HG03280 (cell line): Measurements from ENCODE around the gene ZNF79.
"Not testable (repeated sequence)": the region's sequence is repeated elsewhere in the genome, so short reads cannot be mapped to it uniquely, and the experiment has no call there.

Experiments used
- ATAC-seq: cut with Tn5 transposase; IDR thresholded peaks from one replicate; pipeline ENCODE4 v1.9.1; 2021; ENCODE audit warnings: mild to moderate bottlenecking, moderate library complexity; ENCODE audit not compliant: unreplicated experiment

Gene ZNF79

GRCh38 chr9:127451858-127452656 lies 27.9 kb downstream of the ZNF79 start:
- no peak for ATAC-seq

- no peak for ATAC-seq
Measured at GRCh38 chr9:127452691-127453090, 28.5 kb downstream of the ZNF79 start.

- no peak for ATAC-seq
Measured at GRCh38 chr9:127455324-127455992, 31.3 kb downstream of the ZNF79 start.

- ATAC-seq = no peak
Measured at GRCh38 chr9:127457191-127457878, 33.2 kb downstream of the ZNF79 start.

GRCh38 chr9:127458921-127459320 lies 34.7 kb downstream of the ZNF79 start:
- no peak for ATAC-seq

GRCh38 chr9:127463382-127463781 lies 39.2 kb downstream of the ZNF79 start:
- ATAC-seq = no peak

- no peak for ATAC-seq
Measured at GRCh38 chr9:127463911-127464310, 39.7 kb downstream of the ZNF79 start.

GRCh38 chr9:127466407-127466917 lies 42.3 kb downstream of the ZNF79 start:
- ATAC-seq = not testable (repeated sequence)

GRCh38 chr9:127467621-127468020 lies 43.4 kb downstream of the ZNF79 start:
- ATAC-seq = no peak

GRCh38 chr9:127470662-127471061 lies 46.5 kb downstream of the ZNF79 start:
- ATAC-seq = no peak

GRCh38 chr9:127473501-127473900 lies 49.3 kb downstream of the ZNF79 start:
- ATAC-seq = no peak

GRCh38 chr9:127473932-127474331 lies 49.8 kb downstream of the ZNF79 start:
- no peak for ATAC-seq

- ATAC-seq = no peak
Measured at GRCh38 chr9:127474592-127474991, 50.4 kb downstream of the ZNF79 start.

GRCh38 chr9:127479507-127480081 lies 55.4 kb downstream of the ZNF79 start:
- ATAC-seq = no peak

GRCh38 chr9:127482662-127483061 lies 58.5 kb downstream of the ZNF79 start:
- no peak for ATAC-seq

- no peak for ATAC-seq
Measured at GRCh38 chr9:127485995-127486394, 61.8 kb downstream of the ZNF79 start.

GRCh38 chr9:127488946-127489345 lies 64.8 kb downstream of the ZNF79 start:
- ATAC-seq = no peak

- no peak for ATAC-seq
Measured at GRCh38 chr9:127489471-127490115, 65.4 kb downstream of the ZNF79 start.

- ATAC-seq = no peak
Measured at GRCh38 chr9:127490535-127491230, 66.5 kb downstream of the ZNF79 start.

- ATAC-seq = no peak
Measured at GRCh38 chr9:127491516-127491915, 67.3 kb downstream of the ZNF79 start.
